Liver (tissue), 3 donors: ENCODE measurements around the gene FBXO2.

Experiments
- CTCF ChIP-seq: fragments of 150-350 bp; IDR thresholded peaks from 2 replicates; pipeline ENCODE4 v1.5.1; 2017; ENCODE audit warnings: improper control_type of control experiment, low read depth, low read length; ENCODE audit not compliant: missing input control
- TAF1 ChIP-seq: conservative IDR thresholded peaks from 2 replicates; pipeline ENCODE4 v1.6.1; 2016; ENCODE audit warnings: antibody characterized with exemption, mild to moderate bottlenecking
- ZBTB33 ChIP-seq: IDR thresholded peaks from 2 replicates; pipeline ENCODE4 v1.6.1; 2016; ENCODE audit warnings: antibody characterized with exemption
- donor health status: healthy.
- donor health status: healthy.

- TF ChIP-seq CTCF (no peak), TAF1 (no peak), ZBTB33 (no peak)
Measured at GRCh38 chr1:11638121-11638520, 16.1 kb downstream of the FBXO2 start.
